GM21619 (cell line): Measurements from ENCODE around the gene NUTM2G.
"Not testable (repeated sequence)": the region's sequence is repeated elsewhere in the genome, so short reads cannot be mapped to it uniquely, and the experiment has no call there.

ENCODE experiments used
- ATAC-seq: cut with Tn5 transposase; IDR thresholded peaks from one replicate; pipeline ENCODE4 v1.9.1; 2021; ENCODE audit not compliant: unreplicated experiment

Gene NUTM2G

DNA sequence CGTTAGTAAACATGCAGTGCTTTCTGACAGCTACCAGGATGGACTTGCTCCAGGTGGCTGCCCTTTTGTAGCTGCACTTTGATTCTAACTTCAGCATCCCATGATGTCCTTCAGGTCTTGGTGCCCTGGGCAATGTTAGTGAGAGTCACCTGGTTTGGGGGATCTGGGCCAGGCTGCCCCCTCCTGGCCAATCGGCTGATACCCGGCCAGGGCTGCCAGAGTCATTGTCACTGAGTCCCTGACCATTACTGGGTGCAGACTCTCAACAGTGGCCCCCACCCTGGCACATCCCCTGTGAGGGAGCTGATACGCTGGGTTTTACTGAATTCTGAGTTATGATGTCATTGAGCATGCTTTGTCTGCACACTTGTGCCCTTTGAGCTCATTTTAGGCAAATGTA lies 13.5 kb downstream of the NUTM2G start:
- ATAC-seq, result not testable (repeated sequence)

DNA sequence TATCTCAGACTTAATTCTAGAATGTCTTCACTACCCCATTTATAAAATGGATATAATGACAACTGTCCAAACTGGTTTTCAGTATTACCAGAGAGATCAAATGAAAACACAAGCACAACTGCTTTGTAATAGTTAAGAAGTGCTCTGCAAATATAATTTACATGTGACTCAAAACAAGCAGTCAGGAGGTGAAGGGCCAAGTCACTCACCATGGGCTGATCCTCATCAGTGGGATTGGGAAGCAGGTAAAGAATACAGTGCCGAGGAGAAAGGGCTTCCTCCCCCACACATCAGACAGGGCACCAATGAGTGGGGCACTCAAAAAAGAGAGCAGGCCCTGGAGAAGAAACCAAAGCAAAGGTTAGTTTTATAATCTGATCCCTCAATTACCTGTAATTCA lies 20.7 kb downstream of the NUTM2G start:
- ATAC-seq, result not testable (repeated sequence)

DNA sequence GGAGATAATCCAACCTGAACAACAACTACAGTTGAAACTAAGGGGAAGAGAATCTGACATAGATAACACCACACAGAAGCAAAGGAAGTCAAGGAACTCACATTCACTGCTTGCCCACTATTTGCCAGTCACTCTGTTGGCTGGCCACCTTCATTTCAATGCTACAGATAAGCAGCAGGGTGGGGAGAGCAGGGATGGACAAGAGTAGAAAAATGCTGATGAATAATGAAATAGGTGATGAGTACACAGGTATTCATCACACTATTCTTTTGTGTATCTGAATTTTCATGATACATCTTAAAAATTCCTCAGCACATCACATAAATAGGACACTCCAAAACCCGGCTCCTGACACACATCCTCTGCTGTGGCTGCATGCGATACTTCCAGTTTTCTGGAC lies 21.9 kb downstream of the NUTM2G start:
- not testable (repeated sequence) for ATAC-seq

DNA sequence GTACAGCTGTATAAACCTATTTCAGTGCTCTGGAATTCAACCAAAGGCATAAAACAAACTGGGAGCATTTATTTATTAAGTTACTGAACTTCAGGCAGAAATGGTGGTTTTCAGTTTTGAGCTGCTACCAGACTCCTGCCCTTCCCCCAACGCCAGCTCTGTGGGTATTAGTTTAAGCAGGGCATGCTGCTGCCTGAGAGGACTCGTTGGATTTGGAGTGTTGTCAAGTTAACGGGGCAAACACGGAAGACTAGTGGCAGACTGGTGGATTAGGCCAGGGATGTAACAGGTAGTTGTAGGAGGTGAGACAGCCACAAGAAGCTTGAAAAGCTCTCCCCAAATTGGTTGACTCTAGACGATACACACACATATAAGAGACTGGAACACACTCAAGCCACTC lies 38.9 kb downstream of the NUTM2G start:
- not testable (repeated sequence) for ATAC-seq

DNA sequence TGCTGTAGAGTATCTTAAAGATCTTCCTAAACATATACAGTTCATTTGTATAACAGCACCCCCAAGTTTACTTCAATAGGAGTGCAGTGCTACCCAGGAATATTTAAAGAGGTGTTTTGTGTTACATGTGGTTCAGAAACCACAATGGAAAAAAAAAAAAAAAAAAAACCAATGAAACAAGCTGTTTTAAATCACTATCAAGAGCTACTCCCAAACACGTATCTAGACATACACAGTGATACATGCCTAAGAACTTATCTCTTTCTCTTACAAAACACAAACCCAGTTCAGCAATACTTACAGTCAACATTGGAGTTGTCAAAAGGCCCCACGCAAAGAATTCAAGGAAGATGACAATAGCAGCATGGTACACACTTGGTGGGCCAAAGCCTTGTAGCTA lies 43.9 kb downstream of the NUTM2G start:
- not testable (repeated sequence) for ATAC-seq

DNA sequence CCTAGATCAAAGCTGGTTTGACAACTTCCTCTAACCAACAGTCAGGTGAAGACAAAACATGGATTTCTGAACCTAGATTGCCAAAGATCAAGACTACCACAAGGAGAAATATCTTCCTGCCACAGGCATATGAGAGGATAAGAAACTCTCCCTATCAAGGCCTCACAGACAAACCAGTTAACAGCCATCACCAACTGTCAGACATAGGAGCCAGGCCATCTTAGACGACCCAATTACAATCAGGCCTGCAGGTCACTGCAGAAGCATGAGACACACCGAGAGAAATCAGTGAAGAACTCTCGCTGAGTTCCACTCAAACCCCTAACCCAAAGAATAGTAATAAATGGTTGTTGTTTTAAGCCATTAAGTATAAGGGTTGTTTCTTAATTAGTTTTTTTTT lies 45.4 kb downstream of the NUTM2G start:
- not testable (repeated sequence) for ATAC-seq

DNA sequence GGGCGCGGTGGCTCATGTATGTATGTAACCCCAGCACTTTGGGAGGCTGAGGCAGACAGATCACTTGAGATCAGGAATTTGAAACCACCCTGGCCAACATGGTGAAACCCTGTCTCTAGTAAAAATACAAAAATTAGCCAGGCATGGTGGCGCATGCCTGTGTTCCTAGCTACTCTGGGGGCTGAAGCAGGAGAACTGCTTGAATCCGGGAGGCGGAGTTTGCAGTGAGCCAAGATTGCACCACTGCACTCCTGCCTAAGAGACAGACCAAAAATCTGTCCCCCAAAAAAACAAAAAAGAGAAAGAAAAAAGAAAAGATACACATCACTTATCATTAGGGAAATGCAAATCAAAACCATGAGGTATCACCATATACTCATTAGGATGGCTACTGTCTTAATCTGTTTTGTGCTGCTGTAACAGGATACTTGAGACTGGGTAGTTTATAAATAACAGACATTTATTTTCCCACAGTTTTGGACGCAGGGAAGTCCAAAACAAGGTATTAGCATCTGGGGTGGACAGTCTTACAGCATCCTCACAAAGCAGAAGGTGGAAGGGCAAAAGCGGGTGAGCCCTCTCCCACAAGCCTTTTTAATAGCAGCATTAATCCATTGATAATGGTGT lies 55.0 kb downstream of the NUTM2G start:
- ATAC-seq, result not testable (repeated sequence)

DNA sequence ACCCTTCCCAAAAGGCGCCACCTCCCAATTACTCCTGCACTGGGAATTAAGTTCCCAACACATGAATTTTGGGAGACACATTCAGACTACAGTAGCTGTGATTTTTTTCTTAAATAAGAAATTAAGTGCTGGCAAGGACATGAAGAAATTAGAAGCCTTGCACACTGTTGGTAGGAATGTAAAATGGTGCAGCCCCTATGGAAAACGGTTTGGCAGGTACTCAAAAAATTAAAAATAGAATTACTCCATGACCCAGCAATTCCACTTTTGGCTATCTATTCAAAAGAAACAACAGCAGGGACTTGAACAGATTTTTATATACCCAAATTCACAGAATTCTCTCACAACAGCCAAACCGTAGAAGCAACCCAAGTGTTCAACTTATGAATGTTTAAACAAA lies 55.5 kb downstream of the NUTM2G start:
- ATAC-seq, result not testable (repeated sequence)

DNA sequence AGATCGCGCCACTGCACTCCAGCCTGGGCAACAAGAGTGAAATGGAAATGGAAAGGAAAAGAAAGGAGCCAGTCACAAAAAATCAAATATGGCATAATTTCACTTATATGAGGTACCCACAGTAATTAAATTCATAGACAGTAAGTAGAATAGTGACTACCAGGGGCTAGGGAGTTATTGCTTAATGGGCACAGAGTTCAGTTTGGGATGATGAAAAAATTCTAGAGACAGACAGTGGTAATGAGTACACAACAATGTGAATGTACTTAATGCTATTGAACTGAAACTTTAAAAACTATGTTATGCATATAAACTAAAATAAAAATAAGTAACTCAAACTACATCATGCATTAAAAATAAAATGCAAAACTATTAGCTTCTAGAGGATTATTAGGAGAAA lies 56.2 kb downstream of the NUTM2G start:
- ATAC-seq, result not testable (repeated sequence)
